K562 (cell line): Measurements from ENCODE around the gene CTSW. TPM values are rescaled to one million over a fixed set of nuclear protein-coding genes. Genes with fewer than 3 reads are reported as not detected.

ENCODE experiments used
- ATF4 ChIP-seq: fragments of 450-650 bp; formaldehyde crosslinking; IDR thresholded peaks from 2 replicates; pipeline ENCODE4 v1.4.0; 2022; ENCODE audit warnings: mild to moderate bottlenecking, moderate library complexity
- CC2D1A ChIP-seq: fragments of 450-650 bp; IDR thresholded peaks from 2 replicates; pipeline ENCODE4 v1.6.1; 2017; ENCODE audit warnings: mild to moderate bottlenecking
- CTBP1 ChIP-seq: fragments of 450-650 bp; IDR thresholded peaks from 2 replicates; pipeline ENCODE4 v1.6.1; 2016; ENCODE audit warnings: borderline replicate concordance
- E2F4 ChIP-seq: sonication (generic); formaldehyde crosslinking; IDR thresholded peaks from 2 replicates; pipeline ENCODE4 v1.8.0; 2022; ENCODE audit warnings: mild to moderate bottlenecking, low read depth, missing genetic modification reagents
- E4F1 ChIP-seq: fragments of 250-450 bp; sonication (Bioruptor Pico); IDR thresholded peaks from 2 replicates; pipeline ENCODE4 v1.5.0; 2021; ENCODE audit warnings: mild to moderate bottlenecking, borderline replicate concordance
- MAZ ChIP-seq, 2 experiments: fragments of 450-650 bp in 1 of 2; sonication (generic) in 1 of 2; formaldehyde crosslinking; IDR thresholded peaks in 1 of 2; conservative IDR thresholded peaks in 1 of 2; 2 replicates each; pipeline versions ENCODE4 v1.4.0 to v1.5.0; 2020; ENCODE audit warnings: mild to moderate bottlenecking in 1 of 2, missing genetic modification reagents in 1 of 2
- MBD1 ChIP-seq: fragments of 250-450 bp; sonication (Bioruptor Pico); IDR thresholded peaks from 2 replicates; pipeline ENCODE4 v1.8.0; 2022; ENCODE audit warnings: inconsistent platforms
- MEIS2 ChIP-seq: fragments of 450-650 bp; IDR thresholded peaks from 2 replicates; pipeline ENCODE4 v1.6.1; 2014; ENCODE audit warnings: mild to moderate bottlenecking; ENCODE audit not compliant: partially characterized antibody
- MTA3 ChIP-seq: fragments of 450-650 bp; formaldehyde crosslinking; IDR thresholded peaks from 2 replicates; pipeline ENCODE4 v1.6.1; 2017; ENCODE audit warnings: mild to moderate bottlenecking, borderline replicate concordance
- NBN ChIP-seq: fragments of 450-650 bp; IDR thresholded peaks from 2 replicates; pipeline ENCODE4 v1.6.1; 2016; ENCODE audit warnings: low read depth, mild to moderate bottlenecking
- NR0B1 ChIP-seq: fragments of 450-650 bp; IDR thresholded peaks from one replicate; pipeline ENCODE4 v1.6.1; 2018; ENCODE audit warnings: mild to moderate bottlenecking, moderate library complexity; ENCODE audit not compliant: partially characterized antibody
- POLR2A ChIP-seq: fragments of 450-650 bp; conservative IDR thresholded peaks from 2 replicates; pipeline ENCODE4 v1.6.1; 2016
- POLR2AphosphoS5 ChIP-seq: IDR thresholded peaks from 2 replicates; pipeline ENCODE4 v1.6.1; 2011; ENCODE audit warnings: mild to moderate bottlenecking, low read depth, low read length, moderate library complexity; ENCODE audit not compliant: control insufficient read depth, insufficient read depth
- PURB ChIP-seq: sonication (generic); formaldehyde crosslinking; IDR thresholded peaks from 2 replicates; pipeline ENCODE4 v1.9.0; 2021; ENCODE audit warnings: low read depth, mild to moderate bottlenecking, missing genetic modification reagents
- RBM22 ChIP-seq: fragments of 200-400 bp; formaldehyde crosslinking; IDR thresholded peaks from 2 replicates; pipeline ENCODE4 v1.6.1; 2018; ENCODE audit warnings: low read length, low read depth; ENCODE audit not compliant: poor library complexity, severe bottlenecking
- TARDBP ChIP-seq: fragments of 450-650 bp; IDR thresholded peaks from 2 replicates; pipeline ENCODE4 v1.6.1; 2016
- ZBTB33 ChIP-seq: sonication (generic); formaldehyde crosslinking; IDR thresholded peaks from 2 replicates; pipeline ENCODE4 v1.8.1; 2023; ENCODE audit warnings: mild to moderate bottlenecking, missing genetic modification reagents
- ZNF23 ChIP-seq: fragments of 250-450 bp; sonication (Bioruptor Pico); IDR thresholded peaks from 2 replicates; pipeline ENCODE4 v1.4.0; 2020; ENCODE audit warnings: mild to moderate bottlenecking
- ZNF699 ChIP-seq: fragments of 250-450 bp; sonication (Bioruptor Pico); IDR thresholded peaks from 2 replicates; pipeline ENCODE4 v1.8.0; 2021; ENCODE audit warnings: mild to moderate bottlenecking, moderate library complexity; ENCODE audit not compliant: insufficient replicate concordance
- polyA plus RNA-seq, 8 experiments: library from polyadenylated mRNA; depleted of rRNA in 4 of 8; stranded (reverse) in 5 of 8; unstranded in 3 of 8; fragments of >200 nt; fragmentation: Nextera tagmentation in 2 of 8; fragmentation: Illumina TruSeq in 1 of 8; extraction: Ambion mirVana in 2 of 8; extraction: Trizol in 1 of 8; gene quantifications; 2 replicates each; pipeline versions ENCODE4 v1.2.1 to v1.2.3, GENCODE V29; 2011 to 2014; ENCODE audit warnings: inconsistent platforms in 1 of 8, missing spikeins in 1 of 8
- total RNA-seq, 7 experiments: library from RNA; depleted of rRNA in 6 of 7; stranded (reverse); fragments of >200 nt in 6 of 7; fragmentation: Illumina TruSeq in 2 of 7; extraction: Trizol in 2 of 7; gene quantifications; 2 replicates each; pipeline versions ENCODE4 v1.2.1 to v1.2.3, GENCODE V29; 2011 to 2021; ENCODE audit warnings: low replicate concordance in 1 of 7

CTSW gene
- total and polyA plus RNA-seq, 9 of the 15 experiments (the other 6 are each of a cell fraction or from before 2014, with no cell fraction given) = 0.04 TPM; not detected in 8

- TF ChIP-seq ZBTB33 = peak; percentile 98
- TF ChIP-seq POLR2A = peak; percentile 70
- no peak for TF ChIP-seq ZNF699 (CRISPR knock-in tag)
- TF ChIP-seq MAZ (CRISPR knock-in tag; conservative IDR thresholded peaks at IDR 0.05 in 1 of 2, IDR thresholded peaks at IDR 0.05 in 1 of 2) = no peak
- no peak for TF ChIP-seq ATF4 (CRISPR knock-in tag)
- no peak for TF ChIP-seq ZNF23 (CRISPR knock-in tag)
- TF ChIP-seq MTA3 = no peak
- no peak for TF ChIP-seq PURB
- no peak for TF ChIP-seq MEIS2
- TF ChIP-seq POLR2AphosphoS5 = peak; percentile 70; the same call in 1 of the 2 replicates
- TF ChIP-seq NR0B1 = no peak
- TF ChIP-seq NBN = no peak
- peak; percentile 96 for TF ChIP-seq RBM22
- TF ChIP-seq CC2D1A = no peak
- TF ChIP-seq E4F1 = no peak
- TF ChIP-seq CTBP1 = no peak
- no peak for TF ChIP-seq E2F4 (CRISPR knock-in tag)
- TF ChIP-seq TARDBP = no peak
- TF ChIP-seq MBD1 (CRISPR knock-in tag) = no peak
Observed at GRCh38 chr11:65894034-65894591, 14.5 kb downstream of the CTSW start (continued).
